ENCODE measurements around the gene CD4. TPM values are rescaled to one million over a fixed set of nuclear protein-coding genes. Genes with fewer than 3 reads are reported as not detected.
A peak's percentile ranks its signal among the peaks of the same experiment; 100 is the strongest.

CD4 gene
- total and polyA plus RNA-seq, 4 donors, result 11.3 to 16.6 (median 14.2) TPM

- DNase-seq (ENCODE audit: low read depth in 4 of 6, low spot score in 6 of 6), result no peak
- Histone ChIP-seq H3K27me3 (ENCODE audit: control insufficient read depth, insufficient read depth, low read length) (no peaks in the 10 kb centered on the region), H3K4me3 (ENCODE audit: low read depth, low read length) (no peak overlapping the region), H3K9me3 (ENCODE audit: control insufficient read depth, insufficient read depth, low read length) (no peaks in the 10 kb centered on the region), H3K36me3 (ENCODE audit: control insufficient read depth, insufficient read depth, low read length) (peaks cover 45% of the 10 kb centered on the region), H3K4me1 (ENCODE audit: control insufficient read depth, insufficient read depth, low read length) (peaks cover 41% of the 10 kb centered on the region), H3K27ac (ENCODE audit: low read depth, low read length) (no peak overlapping the region)
- 83% methylated on average over 8 of the region's 16 CpGs for WGBS (ENCODE audit: insufficient coverage)
Observed at GRCh38 chr12:6775185-6776174, 13.8 kb upstream of the CD4 start.

GRCh38 chr12:6777386-6777785, 11.9 kb upstream of the CD4 start:
- peaks cover 37% of the 10 kb centered on the region for H3K4me1 ChIP-seq (ENCODE audit: control insufficient read depth, insufficient read depth, low read length)
- no peaks in the 10 kb centered on the region for H3K27me3 ChIP-seq (ENCODE audit: control insufficient read depth, insufficient read depth, low read length)
- H3K4me3 ChIP-seq (ENCODE audit: low read depth, low read length), result no peak overlapping the region
- DNase-seq (ENCODE audit: low read depth in 4 of 6, low spot score in 6 of 6), result no peak
- H3K36me3 ChIP-seq (ENCODE audit: control insufficient read depth, insufficient read depth, low read length), result peaks cover 28% of the 10 kb centered on the region
- no peaks in the 10 kb centered on the region for H3K9me3 ChIP-seq (ENCODE audit: control insufficient read depth, insufficient read depth, low read length)
- WGBS (ENCODE audit: insufficient coverage), result 94% methylated on average over 5 of the region's 5 CpGs
- no peak overlapping the region for H3K27ac ChIP-seq (ENCODE audit: low read depth, low read length)

- Histone ChIP-seq H3K9me3 (ENCODE audit: control insufficient read depth, insufficient read depth, low read length) (no peaks in the 10 kb centered on the region), H3K4me1 (ENCODE audit: control insufficient read depth, insufficient read depth, low read length) (peaks cover 33% of the 10 kb centered on the region), H3K27me3 (ENCODE audit: control insufficient read depth, insufficient read depth, low read length) (no peaks in the 10 kb centered on the region), H3K36me3 (ENCODE audit: control insufficient read depth, insufficient read depth, low read length) (peaks cover 20% of the 10 kb centered on the region), H3K4me3 (ENCODE audit: low read depth, low read length) (peak overlapping the region; percentile 46), H3K27ac (ENCODE audit: low read depth, low read length) (peak overlapping the region; percentile 70)
- WGBS (ENCODE audit: insufficient coverage), result 17% methylated on average over 14 of the region's 14 CpGs
- peak in 2 of 6 donors; percentile 51 to 54 for DNase-seq (ENCODE audit: low read depth in 4 of 6, low spot score in 6 of 6)
Observed at GRCh38 chr12:6778217-6778573, 11.1 kb upstream of the CD4 start.

- Histone ChIP-seq H3K4me3 (ENCODE audit: low read depth, low read length) (peak overlapping the region; percentile 46), H3K27me3 (ENCODE audit: control insufficient read depth, insufficient read depth, low read length) (no peaks in the 10 kb centered on the region), H3K4me1 (ENCODE audit: control insufficient read depth, insufficient read depth, low read length) (peaks cover 31% of the 10 kb centered on the region), H3K9me3 (ENCODE audit: control insufficient read depth, insufficient read depth, low read length) (no peaks in the 10 kb centered on the region), H3K27ac (ENCODE audit: low read depth, low read length) (peak overlapping the region; percentile 70), H3K36me3 (ENCODE audit: control insufficient read depth, insufficient read depth, low read length) (peaks cover 19% of the 10 kb centered on the region)
- peak in 5 of 6 donors; percentile 82 to 98 (median 90) for DNase-seq (ENCODE audit: low read depth in 4 of 6, low spot score in 6 of 6)
- 1% methylated on average over 33 of the region's 35 CpGs for WGBS (ENCODE audit: insufficient coverage)
Observed at GRCh38 chr12:6778574-6779550, 10.5 kb upstream of the CD4 start.

GRCh38 chr12:6779708-6780432, 9.5 kb upstream of the CD4 start:
- Histone ChIP-seq H3K4me1 (ENCODE audit: control insufficient read depth, insufficient read depth, low read length) (peaks cover 26% of the 10 kb centered on the region), H3K4me3 (ENCODE audit: low read depth, low read length) (no peak overlapping the region), H3K9me3 (ENCODE audit: control insufficient read depth, insufficient read depth, low read length) (no peaks in the 10 kb centered on the region), H3K36me3 (ENCODE audit: control insufficient read depth, insufficient read depth, low read length) (peaks cover 10% of the 10 kb centered on the region), H3K27me3 (ENCODE audit: control insufficient read depth, insufficient read depth, low read length) (no peaks in the 10 kb centered on the region), H3K27ac (ENCODE audit: low read depth, low read length) (no peak overlapping the region)
- WGBS (ENCODE audit: insufficient coverage), result 50% methylated on average over 2 of the region's 6 CpGs
- no peak for DNase-seq (ENCODE audit: low read depth in 4 of 6, low spot score in 6 of 6)

- no peak for DNase-seq (ENCODE audit: low read depth in 4 of 6, low spot score in 6 of 6)
- no CpG with 5 or more reads among the region's 6 CpGs for WGBS (ENCODE audit: insufficient coverage)
- H3K36me3 ChIP-seq (ENCODE audit: control insufficient read depth, insufficient read depth, low read length), result peaks cover 3% of the 10 kb centered on the region
- H3K4me3 ChIP-seq (ENCODE audit: low read depth, low read length), result no peak overlapping the region
- H3K4me1 ChIP-seq (ENCODE audit: control insufficient read depth, insufficient read depth, low read length), result peaks cover 26% of the 10 kb centered on the region
- no peak overlapping the region for H3K27ac ChIP-seq (ENCODE audit: low read depth, low read length)
- no peaks in the 10 kb centered on the region for H3K27me3 ChIP-seq (ENCODE audit: control insufficient read depth, insufficient read depth, low read length)
- no peaks in the 10 kb centered on the region for H3K9me3 ChIP-seq (ENCODE audit: control insufficient read depth, insufficient read depth, low read length)
Observed at GRCh38 chr12:6780573-6780972, 8.8 kb upstream of the CD4 start.

- WGBS (ENCODE audit: insufficient coverage), result 72% methylated on average over 2 of the region's 6 CpGs
- H3K36me3 ChIP-seq (ENCODE audit: control insufficient read depth, insufficient read depth, low read length), result peaks cover 2% of the 10 kb centered on the region
- no peaks in the 10 kb centered on the region for H3K27me3 ChIP-seq (ENCODE audit: control insufficient read depth, insufficient read depth, low read length)
- H3K27ac ChIP-seq (ENCODE audit: low read depth, low read length), result no peak overlapping the region
- no peaks in the 10 kb centered on the region for H3K9me3 ChIP-seq (ENCODE audit: control insufficient read depth, insufficient read depth, low read length)
- H3K4me1 ChIP-seq (ENCODE audit: control insufficient read depth, insufficient read depth, low read length), result peaks cover 26% of the 10 kb centered on the region
- no peak overlapping the region for H3K4me3 ChIP-seq (ENCODE audit: low read depth, low read length)
- no peak for DNase-seq (ENCODE audit: low read depth in 4 of 6, low spot score in 6 of 6)
Observed at GRCh38 chr12:6782119-6782518, 7.2 kb upstream of the CD4 start.

- WGBS (ENCODE audit: insufficient coverage), result 50% methylated on average over 6 of the region's 10 CpGs
- H3K4me3 ChIP-seq (ENCODE audit: low read depth, low read length), result no peak overlapping the region
Observed at GRCh38 chr12:6782850-6783566, 6.3 kb upstream of the CD4 start.

More at GRCh38 chr12:6782850-6783566, 6.3 kb upstream of the CD4 start:
- DNase-seq (ENCODE audit: low read depth in 4 of 6, low spot score in 6 of 6), result no peak
- Histone ChIP-seq H3K27ac (ENCODE audit: low read depth, low read length) (no peak overlapping the region), H3K9me3 (ENCODE audit: control insufficient read depth, insufficient read depth, low read length) (no peaks in the 10 kb centered on the region), H3K36me3 (ENCODE audit: control insufficient read depth, insufficient read depth, low read length) (no peaks in the 10 kb centered on the region), H3K27me3 (ENCODE audit: control insufficient read depth, insufficient read depth, low read length) (no peaks in the 10 kb centered on the region), H3K4me1 (ENCODE audit: control insufficient read depth, insufficient read depth, low read length) (peaks cover 18% of the 10 kb centered on the region)
